ENCODE results near the gene SEPTIN10.
A peak's percentile ranks its signal among the peaks of the same experiment; 100 is the strongest.

Gene SEPTIN10

GRCh38 chr2:109554758-109555157 is 59.0 kb downstream of the SEPTIN10 start:
- no peak for TF ChIP-seq CTCF (IDR thresholded peaks at IDR 0.05; ENCODE audit: low read depth, low read length)

GRCh38 chr2:109549016-109549590 is 64.7 kb downstream of the SEPTIN10 start:
- no peak for TF ChIP-seq CTCF (IDR thresholded peaks at IDR 0.05; ENCODE audit: low read depth, low read length)
- H3K4me3 ChIP-seq (ENCODE audit: low read depth, low read length): no peak overlapping the region

More at GRCh38 chr2:109554758-109555157, 59.0 kb downstream of the SEPTIN10 start:
- H3K4me3 ChIP-seq (ENCODE audit: low read depth, low read length): no peak overlapping the region

GRCh38 chr2:109547280-109547679 is 66.5 kb downstream of the SEPTIN10 start:
- TF ChIP-seq CTCF (IDR thresholded peaks at IDR 0.05; ENCODE audit: low read depth, low read length): no peak
- no peak overlapping the region for H3K4me3 ChIP-seq (ENCODE audit: low read depth, low read length)

- TF ChIP-seq CTCF (IDR thresholded peaks at IDR 0.05; ENCODE audit: low read depth, low read length): peak; percentile 98
- H3K4me3 ChIP-seq (ENCODE audit: low read depth, low read length): no peak overlapping the region
Measured at GRCh38 chr2:109545828-109546713, 67.7 kb downstream of the SEPTIN10 start.

- no peak overlapping the region for H3K4me3 ChIP-seq (ENCODE audit: low read depth, low read length)
- TF ChIP-seq CTCF (IDR thresholded peaks at IDR 0.05; ENCODE audit: low read depth, low read length): no peak
Measured at GRCh38 chr2:109542384-109542783, 71.4 kb downstream of the SEPTIN10 start.

- TF ChIP-seq CTCF (IDR thresholded peaks at IDR 0.05; ENCODE audit: low read depth, low read length): no peak
Measured at GRCh38 chr2:109538546-109538945, 75.2 kb downstream of the SEPTIN10 start.

More at GRCh38 chr2:109538546-109538945, 75.2 kb downstream of the SEPTIN10 start:
- no peak overlapping the region for H3K4me3 ChIP-seq (ENCODE audit: low read depth, low read length)
